Measurements from ENCODE around the gene FGR.

The FGR gene

DNA sequence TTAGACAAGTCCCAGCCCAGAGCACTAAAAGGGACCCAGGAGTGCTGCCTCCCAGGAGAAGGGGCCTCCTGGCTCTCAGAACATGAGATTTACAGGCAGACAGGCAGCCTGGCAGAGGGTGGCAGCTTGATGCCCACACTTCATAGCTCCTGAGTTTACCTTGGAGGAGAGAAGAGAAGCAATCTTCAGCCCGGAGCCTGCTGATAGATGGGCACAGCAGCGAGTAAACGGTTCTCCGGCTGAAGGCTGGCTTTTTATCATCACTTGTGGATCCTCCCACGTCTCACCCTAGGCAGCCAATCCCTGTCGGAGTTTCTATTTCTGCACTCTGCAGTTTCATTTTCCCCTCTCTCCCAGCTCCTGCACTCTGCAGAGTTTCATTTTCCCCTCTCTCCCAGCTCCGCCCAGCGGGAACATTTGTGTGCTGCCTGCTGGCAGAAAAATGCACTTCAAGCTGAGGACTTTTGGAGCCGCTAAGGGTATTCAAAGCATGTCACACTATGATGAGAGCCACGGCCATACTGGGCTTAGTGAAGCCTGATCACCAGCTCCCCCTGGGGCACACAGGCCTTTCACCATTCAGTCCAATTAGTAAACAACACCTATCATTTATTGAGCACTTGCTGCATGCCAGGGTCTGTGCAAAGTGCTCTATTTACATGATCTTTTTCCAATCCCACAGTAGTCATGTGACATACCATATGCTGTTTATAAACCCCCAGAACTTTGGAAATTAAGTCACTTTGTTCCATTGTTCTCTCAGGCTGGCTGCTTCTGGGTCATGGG lies 37.2 kb upstream of the FGR start, which contains the start of gene IFI6:
TSS of gene IFI6 (minus strand) at position 229 of the 786 bp plus-strand sequence. CDS start 2,878 bp downstream, outside the sequence.
- H3K36me3 ChIP-seq (replicated peaks in 1 of 2; ENCODE audit: control insufficient read depth in 2 of 2, insufficient read depth in 2 of 2, low read length in 2 of 2), result no peaks in the 10 kb centered on the region
- no peak within 1 kb of the TSS for H2AK5ac ChIP-seq (ENCODE audit: low read depth, low read length)
- no CpG with 5 or more reads among the region's 10 CpGs for WGBS, 2 donors (ENCODE audit: extremely low coverage in 2 of 2, insufficient read length in 2 of 2, insufficient replicate concordance in 1 of 2)
- no peak within 1 kb of the TSS for H4K8ac ChIP-seq (ENCODE audit: low read depth, low read length)
- peak; percentile 62 for DNase-seq (ENCODE audit: low spot score)
- H2AFZ ChIP-seq (ENCODE audit: low read length), result peak within 1 kb of the TSS; percentile 92
- no peaks in the 10 kb centered on the region for H3K79me1 ChIP-seq (ENCODE audit: low read depth, low read length)
- peak within 1 kb of the TSS; percentile 53 for H3K4me2 ChIP-seq (ENCODE audit: insufficient read depth, low read length, poor library complexity, severe bottlenecking)
- no peak within 1 kb of the TSS for H3K4ac ChIP-seq (ENCODE audit: low read length)
- no peaks in the 10 kb centered on the region for H3K9me3 ChIP-seq (replicated peaks in 1 of 2; ENCODE audit: control insufficient read depth in 2 of 2, insufficient read depth in 1 of 2, low read depth in 1 of 2, low read length in 2 of 2)
- peaks cover 0 to 5% (median 0%) of the 10 kb centered on the region in 3 experiments for H3K27me3 ChIP-seq (ENCODE audit: control insufficient read depth in 3 of 3, insufficient read depth in 3 of 3, low read depth in 1 of 3, low read length in 3 of 3)
- no peak within 1 kb of the TSS for H2BK15ac ChIP-seq (ENCODE audit: low read length)
- peak within 1 kb of the TSS; percentile 40 for H3K27ac ChIP-seq (replicated peaks; ENCODE audit: low read length)
- peak within 1 kb of the TSS; percentile 24 to 53 for H3K4me3 ChIP-seq (ENCODE audit: low read length in 2 of 2)
- H3K23ac ChIP-seq (ENCODE audit: low read depth, low read length, poor library complexity), result no peak within 1 kb of the TSS
- peaks cover 6 to 8% of the 10 kb centered on the region in 2 donors for H3K4me1 ChIP-seq (ENCODE audit: control insufficient read depth in 2 of 2, insufficient read depth in 1 of 2, low read depth in 1 of 2, low read length in 2 of 2)
- H2BK5ac ChIP-seq (ENCODE audit: low read length), result no peak within 1 kb of the TSS
- peak within 1 kb of the TSS; percentile 88 for H3K18ac ChIP-seq (ENCODE audit: low read length)
- H2BK12ac ChIP-seq (ENCODE audit: low read length), result no peak within 1 kb of the TSS
- H2BK120ac ChIP-seq (ENCODE audit: low read depth, low read length), result no peak within 1 kb of the TSS
- peak within 1 kb of the TSS; percentile 71 for H3K9ac ChIP-seq (ENCODE audit: low read depth, low read length, poor library complexity)
- no peak within 1 kb of the TSS for H3K14ac ChIP-seq (ENCODE audit: low read length)
- no peak within 1 kb of the TSS for H4K91ac ChIP-seq (ENCODE audit: low read depth, low read length, poor library complexity)

DNA sequence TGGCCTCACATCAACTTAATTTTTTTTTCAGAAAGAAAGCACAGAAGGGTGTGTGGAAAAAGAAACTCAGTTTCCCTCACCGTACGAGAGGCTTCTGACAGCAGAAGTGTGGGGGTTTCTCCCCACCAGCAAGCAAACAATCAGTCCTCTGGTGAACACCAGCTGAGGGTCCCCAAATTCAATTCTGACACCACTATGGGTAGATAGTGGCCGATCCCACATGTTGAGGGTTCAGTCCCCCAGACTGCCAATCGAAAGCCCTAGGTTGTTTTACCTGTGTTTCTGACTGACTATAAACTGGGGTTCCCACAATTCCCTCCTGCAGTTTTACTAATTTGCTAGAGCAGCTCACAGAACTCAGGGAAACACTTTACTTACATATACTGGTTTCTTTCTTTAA lies 34.9 kb upstream of the FGR start:
- Histone ChIP-seq H3K4me2 (ENCODE audit: insufficient read depth, low read length, poor library complexity, severe bottlenecking) (no peak overlapping the region), H4K8ac (ENCODE audit: low read depth, low read length) (no peak overlapping the region), H3K9ac (ENCODE audit: low read depth, low read length, poor library complexity) (no peak overlapping the region), H3K14ac (ENCODE audit: low read length) (no peak overlapping the region), H2BK120ac (ENCODE audit: low read depth, low read length) (no peak overlapping the region), H3K4ac (ENCODE audit: low read length) (no peak overlapping the region), H2BK12ac (ENCODE audit: low read length) (no peak overlapping the region), H3K18ac (ENCODE audit: low read length) (no peak overlapping the region), H3K27me3 (ENCODE audit: control insufficient read depth in 3 of 3, insufficient read depth in 3 of 3, low read depth in 1 of 3, low read length in 3 of 3) (peaks cover 0 to 5% (median 0%) of the 10 kb centered on the region in 3 experiments), H2AK5ac (ENCODE audit: low read depth, low read length) (no peak overlapping the region), H3K36me3 (replicated peaks in 1 of 2; ENCODE audit: control insufficient read depth in 2 of 2, insufficient read depth in 2 of 2, low read length in 2 of 2) (no peaks in the 10 kb centered on the region), H2BK5ac (ENCODE audit: low read length) (no peak overlapping the region), H4K91ac (ENCODE audit: low read depth, low read length, poor library complexity) (no peak overlapping the region), H2BK15ac (ENCODE audit: low read length) (no peak overlapping the region), H3K9me3 (replicated peaks in 1 of 2; ENCODE audit: control insufficient read depth in 2 of 2, insufficient read depth in 1 of 2, low read depth in 1 of 2, low read length in 2 of 2) (no peaks in the 10 kb centered on the region), H2AFZ (ENCODE audit: low read length) (no peak overlapping the region), H3K27ac (replicated peaks; ENCODE audit: low read length) (no peak overlapping the region), H3K79me1 (ENCODE audit: low read depth, low read length) (no peaks in the 10 kb centered on the region), H3K4me3 (ENCODE audit: low read length in 2 of 2) (no peak overlapping the region), H3K23ac (ENCODE audit: low read depth, low read length, poor library complexity) (no peak overlapping the region), H3K4me1 (ENCODE audit: control insufficient read depth in 2 of 2, insufficient read depth in 1 of 2, low read depth in 1 of 2, low read length in 2 of 2) (peaks cover 6 to 8% of the 10 kb centered on the region in 2 donors)
- DNase-seq (ENCODE audit: low spot score), result no peak
- no CpG with 5 or more reads among the region's 4 CpGs for WGBS, 2 donors (ENCODE audit: extremely low coverage in 2 of 2, insufficient read length in 2 of 2, insufficient replicate concordance in 1 of 2)

DNA sequence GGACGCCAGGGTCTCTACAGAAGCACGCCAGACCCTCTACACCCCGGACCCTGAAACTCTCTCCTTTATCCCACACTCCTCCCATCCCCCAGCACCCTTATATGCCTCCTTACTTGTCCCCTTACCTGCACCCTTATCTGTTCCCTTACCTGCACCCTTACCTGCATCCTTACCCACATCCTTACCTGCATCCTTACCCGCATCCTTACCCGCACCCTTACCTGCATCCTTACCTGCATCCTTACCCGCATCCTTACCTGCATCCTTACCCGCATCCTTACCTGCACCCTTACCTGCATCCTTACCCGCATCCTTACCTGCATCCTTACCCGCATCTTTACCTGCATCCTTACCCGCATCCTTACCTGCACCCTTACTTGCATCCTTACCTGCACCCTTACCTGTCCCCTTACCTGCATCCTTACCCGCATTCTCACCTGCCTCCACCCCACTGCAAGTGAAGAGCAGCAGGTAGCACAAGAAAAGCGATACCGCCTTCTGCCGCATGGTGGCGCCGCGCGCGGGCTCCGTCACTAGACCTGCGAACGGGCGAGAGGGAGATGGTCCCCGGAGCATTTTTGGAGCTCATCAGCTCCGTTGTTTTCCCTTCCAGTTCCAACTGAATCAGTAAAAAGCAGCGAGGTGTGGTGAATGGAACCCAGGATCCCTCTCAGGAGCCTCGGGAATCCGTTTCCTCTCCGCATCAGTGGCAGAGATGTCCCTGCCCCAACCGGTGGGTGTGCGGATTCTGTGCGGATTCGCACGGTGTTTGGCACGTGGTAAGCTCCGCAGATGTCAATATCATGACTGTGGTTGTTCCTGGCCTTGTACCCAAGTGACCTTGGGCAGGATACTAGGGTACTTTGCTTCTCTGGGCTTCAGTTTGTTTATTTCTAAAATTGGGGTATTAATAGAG lies 34.1 kb upstream of the FGR start:
- Histone ChIP-seq H3K4me3 (ENCODE audit: low read length in 2 of 2) (peak overlapping the region in 1 of 2 donors; percentile 43), H3K36me3 (replicated peaks in 1 of 2; ENCODE audit: control insufficient read depth in 2 of 2, insufficient read depth in 2 of 2, low read length in 2 of 2) (no peaks in the 10 kb centered on the region), H3K23ac (ENCODE audit: low read depth, low read length, poor library complexity) (no peak overlapping the region), H3K27me3 (ENCODE audit: control insufficient read depth in 3 of 3, insufficient read depth in 3 of 3, low read depth in 1 of 3, low read length in 3 of 3) (peaks cover 0 to 5% (median 0%) of the 10 kb centered on the region in 3 experiments), H4K91ac (ENCODE audit: low read depth, low read length, poor library complexity) (no peak overlapping the region), H3K14ac (ENCODE audit: low read length) (no peak overlapping the region), H3K4me2 (ENCODE audit: insufficient read depth, low read length, poor library complexity, severe bottlenecking) (peak overlapping the region; percentile 63), H3K9me3 (replicated peaks in 1 of 2; ENCODE audit: control insufficient read depth in 2 of 2, insufficient read depth in 1 of 2, low read depth in 1 of 2, low read length in 2 of 2) (no peaks in the 10 kb centered on the region), H2BK120ac (ENCODE audit: low read depth, low read length) (no peak overlapping the region), H3K4ac (ENCODE audit: low read length) (no peak overlapping the region), H3K4me1 (ENCODE audit: control insufficient read depth in 2 of 2, insufficient read depth in 1 of 2, low read depth in 1 of 2, low read length in 2 of 2) (peaks cover 6 to 8% of the 10 kb centered on the region in 2 donors), H3K79me1 (ENCODE audit: low read depth, low read length) (no peaks in the 10 kb centered on the region), H4K8ac (ENCODE audit: low read depth, low read length) (no peak overlapping the region), H2AK5ac (ENCODE audit: low read depth, low read length) (peak overlapping the region; percentile 84), H3K18ac (ENCODE audit: low read length) (peak overlapping the region; percentile 76), H3K9ac (ENCODE audit: low read depth, low read length, poor library complexity) (no peak overlapping the region), H3K27ac (replicated peaks; ENCODE audit: low read length) (no peak overlapping the region), H2BK12ac (ENCODE audit: low read length) (peak overlapping the region; percentile 26), H2AFZ (ENCODE audit: low read length) (peak overlapping the region; percentile 77), H2BK5ac (ENCODE audit: low read length) (no peak overlapping the region), H2BK15ac (ENCODE audit: low read length) (no peak overlapping the region)
- DNase-seq (ENCODE audit: low spot score), result no peak
- WGBS, 2 donors (ENCODE audit: extremely low coverage in 2 of 2, insufficient read length in 2 of 2, insufficient replicate concordance in 1 of 2), result no CpG with 5 or more reads among the region's 36 CpGs

Data from neuronal stem cell (in vitro differentiated cells).